Loucy (cell line): Measurements from ENCODE around the gene SSBP4.

ENCODE experiments used
- H2AFZ ChIP-seq: fragments of 200-600 bp; sonication (generic); 2 replicates; pipeline ENCODE4 v1.6.0; 2016; ENCODE audit warnings: antibody characterized with exemption, mild to moderate bottlenecking, low read length, moderate library complexity
- H3F3A ChIP-seq: fragments of 200-600 bp; 2 replicates; pipeline ENCODE4 v1.6.0; 2016; ENCODE audit warnings: antibody characterized with exemption, low read depth, mild to moderate bottlenecking
- H3K27me3 ChIP-seq: fragments of 200-600 bp; sonication (generic); 2 replicates; pipeline ENCODE4 v1.6.1; 2014; ENCODE audit warnings: low read length, mild to moderate bottlenecking; ENCODE audit not compliant: insufficient read depth, poor library complexity, severe bottlenecking
- H3K36me3 ChIP-seq: fragments of 200-600 bp; sonication (generic); 2 replicates; pipeline ENCODE4 v1.6.1; 2016; ENCODE audit warnings: low read length; ENCODE audit not compliant: insufficient read depth
- H3K4me1 ChIP-seq: fragments of 200-600 bp; sonication (generic); 2 replicates; pipeline ENCODE4 v1.5.1; 2014; ENCODE audit warnings: low read length, mild to moderate bottlenecking; ENCODE audit not compliant: insufficient read depth, poor library complexity, severe bottlenecking
- H3K4me2 ChIP-seq: fragments of 200-600 bp; sonication (generic); 2 replicates; pipeline ENCODE4 v1.6.0; 2014; ENCODE audit warnings: antibody characterized with exemption, low read length, low read depth, mild to moderate bottlenecking; ENCODE audit not compliant: poor library complexity, severe bottlenecking
- H3K4me3 ChIP-seq: fragments of 200-600 bp; sonication (generic); 2 replicates; pipeline ENCODE4 v1.5.1; 2014; ENCODE audit warnings: low read length, mild to moderate bottlenecking, mixed read lengths; ENCODE audit not compliant: poor library complexity, severe bottlenecking
- H3K79me2 ChIP-seq: fragments of 200-600 bp; sonication (generic); 2 replicates; pipeline ENCODE4 v1.6.1; 2014; ENCODE audit warnings: low read length; ENCODE audit not compliant: insufficient read depth
- H3K9ac ChIP-seq: fragments of 200-600 bp; sonication (generic); 2 replicates; pipeline ENCODE4 v1.6.0; 2014; ENCODE audit warnings: mild to moderate bottlenecking, low read depth, low read length, moderate library complexity; ENCODE audit not compliant: poor library complexity, severe bottlenecking
- H3K9me2 ChIP-seq: fragments of 200-600 bp; sonication (generic); replicated peaks from 2 replicates; pipeline ENCODE4 v1.6.1; 2016; ENCODE audit warnings: low read depth, low read length, mixed read lengths
- H3K9me3 ChIP-seq: fragments of 200-600 bp; sonication (generic); 2 replicates; pipeline ENCODE4 v1.6.1; 2014; ENCODE audit warnings: mild to moderate bottlenecking, antibody characterized with exemption, low read length, low read depth; ENCODE audit not compliant: insufficient read depth
- H4K20me1 ChIP-seq: fragments of 200-600 bp; sonication (generic); 2 replicates; pipeline ENCODE4 v1.6.0; 2014; ENCODE audit warnings: antibody characterized with exemption, low read length, mild to moderate bottlenecking; ENCODE audit not compliant: insufficient read depth, poor library complexity, severe bottlenecking
- CTCF ChIP-seq: fragments of 200-600 bp; sonication (generic); conservative IDR thresholded peaks from 2 replicates; pipeline ENCODE4 v1.5.1; 2014; ENCODE audit warnings: mild to moderate bottlenecking, antibody characterized with exemption, low read length
- EZH2phosphoT487 ChIP-seq: fragments of 200-600 bp; IDR thresholded peaks from 2 replicates; pipeline ENCODE4 v1.6.1; 2018; ENCODE audit warnings: antibody characterized with exemption, mild to moderate bottlenecking, moderate library complexity, borderline replicate concordance

Gene SSBP4

GRCh38 chr19:18415178-18415867 lies 3.9 kb upstream of the SSBP4 start:
- peaks cover 4% of the 10 kb centered on the region for H4K20me1 ChIP-seq
- TF ChIP-seq CTCF (no peak), EZH2phosphoT487 (no peak)
- peaks cover 17% of the 10 kb centered on the region; the same call in 1 of the 2 replicates for H3F3A ChIP-seq
- peaks cover 51% of the 10 kb centered on the region for H3K4me1 ChIP-seq
- H3K79me2 ChIP-seq, result peaks cover 10% of the 10 kb centered on the region
- H3K9me2 ChIP-seq, result no peaks in the 10 kb centered on the region
- H3K27me3 ChIP-seq, result no peaks in the 10 kb centered on the region
- H3K4me2 ChIP-seq, result peak overlapping the region; percentile 88
- H3K9me3 ChIP-seq, result no peaks in the 10 kb centered on the region
- no peaks in the 10 kb centered on the region for H3K36me3 ChIP-seq
- H3K9ac ChIP-seq, result peak overlapping the region; percentile 86
- peak overlapping the region; percentile 80 for H3K4me3 ChIP-seq
- peak overlapping the region; percentile 66; the same call in 1 of the 2 replicates for H2AFZ ChIP-seq

- H3K9ac ChIP-seq, result peak overlapping the region; percentile 86
- H3K79me2 ChIP-seq, result peaks cover 24% of the 10 kb centered on the region
- peak overlapping the region; percentile 80 for H3K4me3 ChIP-seq
- TF ChIP-seq EZH2phosphoT487 (no peak), CTCF (no peak)
- peaks cover 14% of the 10 kb centered on the region for H4K20me1 ChIP-seq
- H2AFZ ChIP-seq, result peak overlapping the region; percentile 33
- H3F3A ChIP-seq, result peaks cover 17% of the 10 kb centered on the region; the same call in 1 of the 2 replicates
- peaks cover 61% of the 10 kb centered on the region for H3K4me1 ChIP-seq
- no peaks in the 10 kb centered on the region for H3K27me3 ChIP-seq
- H3K9me3 ChIP-seq, result no peaks in the 10 kb centered on the region
- no peaks in the 10 kb centered on the region for H3K36me3 ChIP-seq
- H3K9me2 ChIP-seq, result no peaks in the 10 kb centered on the region
- peak overlapping the region; percentile 88 for H3K4me2 ChIP-seq
These were observed 2.4 kb upstream of the SSBP4 start for GRCh38 chr19:18416778-18417249.

- Histone ChIP-seq H3K4me3 (peak overlapping the region; percentile 80), H3K9me2 (no peaks in the 10 kb centered on the region), H2AFZ (peak overlapping the region; percentile 33), H3K4me1 (peaks cover 64% of the 10 kb centered on the region), H3F3A (peaks cover 17% of the 10 kb centered on the region; the same call in 1 of the 2 replicates), H4K20me1 (peaks cover 18% of the 10 kb centered on the region), H3K27me3 (no peaks in the 10 kb centered on the region), H3K4me2 (peak overlapping the region; percentile 88), H3K79me2 (peaks cover 31% of the 10 kb centered on the region), H3K36me3 (no peaks in the 10 kb centered on the region), H3K9ac (peak overlapping the region; percentile 86), H3K9me3 (no peaks in the 10 kb centered on the region)
- TF ChIP-seq EZH2phosphoT487 (no peak), CTCF (no peak)
These were observed 1.8 kb upstream of the SSBP4 start for GRCh38 chr19:18417250-18418028.
